ENCODE measurements around the gene RUNX3. TPM values are rescaled to one million over a fixed set of nuclear protein-coding genes. Genes with fewer than 3 reads are reported as not detected.

RUNX3 gene
- polyA plus RNA-seq, 1 of the 3 experiments (the other 2 are of a cell fraction), result not detected

DNA sequence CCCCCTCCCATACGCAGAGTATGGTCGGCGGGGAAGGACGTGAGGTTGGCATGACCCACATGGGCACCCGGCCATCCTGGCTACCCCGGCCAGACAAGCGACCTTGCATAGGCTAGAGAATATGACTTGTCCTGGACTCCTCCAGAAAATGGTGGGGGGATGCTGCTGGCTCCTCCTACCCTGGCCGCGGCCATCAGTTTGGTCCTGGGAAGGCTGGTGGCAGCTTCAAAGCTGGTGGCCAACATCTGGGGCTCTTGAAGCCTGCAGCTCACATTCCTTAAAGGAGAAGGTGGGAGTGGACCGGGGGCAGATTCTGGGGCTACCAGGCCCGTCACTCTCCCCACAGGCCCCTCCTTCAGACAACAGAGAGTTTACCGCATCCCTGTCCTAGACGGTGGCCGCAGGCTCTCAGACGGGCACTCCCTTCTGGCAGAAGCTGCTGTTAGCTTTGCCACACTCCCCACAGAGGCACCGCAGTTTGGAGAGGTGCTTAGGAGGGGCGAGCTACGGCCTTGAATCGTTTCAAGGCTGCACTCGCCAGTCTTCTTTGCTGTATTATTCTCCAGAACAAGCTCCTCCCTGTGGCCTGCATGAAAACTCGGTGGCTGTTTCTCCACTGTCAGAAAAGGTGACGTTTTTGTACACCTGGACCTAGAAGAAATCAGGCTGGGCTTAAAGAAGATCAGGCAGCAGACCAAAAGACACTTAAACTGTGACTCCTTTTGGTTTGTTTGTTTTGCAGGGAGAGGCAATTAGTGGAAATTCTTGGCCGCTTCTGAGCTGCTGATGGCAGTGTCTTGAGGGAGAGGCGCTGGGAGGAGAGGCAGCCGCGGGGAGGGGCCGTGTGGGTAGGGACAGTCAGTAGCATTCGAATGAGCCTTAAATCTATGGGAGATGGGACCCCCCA, 68.0 kb downstream of the RUNX3 start:
- 74% methylated on average over 28 of the region's 28 CpGs for WGBS (ENCODE audit: low lambda C conversion rate)
- DNase-seq, result no peak
- no peak for TF ChIP-seq POLR2AphosphoS5 (IDR thresholded peaks at IDR 0.05; ENCODE audit: low read depth, low read length)
- TF ChIP-seq EZH2phosphoT487 (IDR thresholded peaks at IDR 0.05; ENCODE audit: borderline replicate concordance, low read depth), result no peak
- TF ChIP-seq, protein P1, sequence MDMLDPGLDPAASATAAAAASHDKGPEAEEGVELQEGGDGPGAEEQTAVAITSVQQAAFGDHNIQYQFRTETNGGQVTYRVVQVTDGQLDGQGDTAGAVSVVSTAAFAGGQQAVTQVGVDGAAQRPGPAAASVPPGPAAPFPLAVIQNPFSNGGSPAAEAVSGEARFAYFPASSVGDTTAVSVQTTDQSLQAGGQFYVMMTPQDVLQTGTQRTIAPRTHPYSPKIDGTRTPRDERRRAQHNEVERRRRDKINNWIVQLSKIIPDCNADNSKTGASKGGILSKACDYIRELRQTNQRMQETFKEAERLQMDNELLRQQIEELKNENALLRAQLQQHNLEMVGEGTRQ (IDR thresholded peaks at IDR 0.05; ENCODE audit: borderline replicate concordance, low read depth, low read length), result no peak
- TF ChIP-seq MXI1 (IDR thresholded peaks at IDR 0.05; ENCODE audit: low read depth, low read length), result no peak
- no peak for TF ChIP-seq SIN3A (IDR thresholded peaks at IDR 0.05; ENCODE audit: borderline replicate concordance, low read depth, low read length)
- TF ChIP-seq YY1 (IDR thresholded peaks at IDR 0.05; ENCODE audit: low read depth), result no peak
- no peak for TF ChIP-seq FOXJ3 (CRISPR knock-in tag; IDR thresholded peaks at IDR 0.05)
- no peak for TF ChIP-seq RCOR1 (IDR thresholded peaks at IDR 0.05; ENCODE audit: low read length)
- TF ChIP-seq EP300 (IDR thresholded peaks at IDR 0.05; ENCODE audit: borderline replicate concordance in 1 of 2, low read depth in 1 of 2, low read length in 1 of 2), result no peak
- TF ChIP-seq, protein P2, sequence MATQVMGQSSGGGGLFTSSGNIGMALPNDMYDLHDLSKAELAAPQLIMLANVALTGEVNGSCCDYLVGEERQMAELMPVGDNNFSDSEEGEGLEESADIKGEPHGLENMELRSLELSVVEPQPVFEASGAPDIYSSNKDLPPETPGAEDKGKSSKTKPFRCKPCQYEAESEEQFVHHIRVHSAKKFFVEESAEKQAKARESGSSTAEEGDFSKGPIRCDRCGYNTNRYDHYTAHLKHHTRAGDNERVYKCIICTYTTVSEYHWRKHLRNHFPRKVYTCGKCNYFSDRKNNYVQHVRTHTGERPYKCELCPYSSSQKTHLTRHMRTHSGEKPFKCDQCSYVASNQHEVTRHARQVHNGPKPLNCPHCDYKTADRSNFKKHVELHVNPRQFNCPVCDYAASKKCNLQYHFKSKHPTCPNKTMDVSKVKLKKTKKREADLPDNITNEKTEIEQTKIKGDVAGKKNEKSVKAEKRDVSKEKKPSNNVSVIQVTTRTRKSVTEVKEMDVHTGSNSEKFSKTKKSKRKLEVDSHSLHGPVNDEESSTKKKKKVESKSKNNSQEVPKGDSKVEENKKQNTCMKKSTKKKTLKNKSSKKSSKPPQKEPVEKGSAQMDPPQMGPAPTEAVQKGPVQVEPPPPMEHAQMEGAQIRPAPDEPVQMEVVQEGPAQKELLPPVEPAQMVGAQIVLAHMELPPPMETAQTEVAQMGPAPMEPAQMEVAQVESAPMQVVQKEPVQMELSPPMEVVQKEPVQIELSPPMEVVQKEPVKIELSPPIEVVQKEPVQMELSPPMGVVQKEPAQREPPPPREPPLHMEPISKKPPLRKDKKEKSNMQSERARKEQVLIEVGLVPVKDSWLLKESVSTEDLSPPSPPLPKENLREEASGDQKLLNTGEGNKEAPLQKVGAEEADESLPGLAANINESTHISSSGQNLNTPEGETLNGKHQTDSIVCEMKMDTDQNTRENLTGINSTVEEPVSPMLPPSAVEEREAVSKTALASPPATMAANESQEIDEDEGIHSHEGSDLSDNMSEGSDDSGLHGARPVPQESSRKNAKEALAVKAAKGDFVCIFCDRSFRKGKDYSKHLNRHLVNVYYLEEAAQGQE (IDR thresholded peaks at IDR 0.05; ENCODE audit: low read depth, low read length), result no peak
- no peak for TF ChIP-seq ELF1 (IDR thresholded peaks at IDR 0.05)
- no peak for TF ChIP-seq MEF2A (IDR thresholded peaks at IDR 0.05; ENCODE audit: borderline replicate concordance, low read depth)
- no peak for TF ChIP-seq CTCF (IDR thresholded peaks at IDR 0.05)
- TF ChIP-seq ZBTB33 (IDR thresholded peaks at IDR 0.05; ENCODE audit: borderline replicate concordance, low read depth), result no peak
- no peak for TF ChIP-seq NFIC (IDR thresholded peaks at IDR 0.05; ENCODE audit: borderline replicate concordance)
- no peak for TF ChIP-seq TAF1 (IDR thresholded peaks at IDR 0.05; ENCODE audit: borderline replicate concordance, low read depth, low read length)
- TF ChIP-seq RXRA (IDR thresholded peaks at IDR 0.05; ENCODE audit: borderline replicate concordance, low read depth), result no peak
- TF ChIP-seq TEAD4 (IDR thresholded peaks at IDR 0.05; ENCODE audit: borderline replicate concordance, insufficient read depth), result no peak
- H3K9ac ChIP-seq, result no peak overlapping the region
- H4K20me1 ChIP-seq (ENCODE audit: insufficient read depth), result no peaks in the 10 kb centered on the region
- no peaks in the 10 kb centered on the region for H3K9me3 ChIP-seq
- no peaks in the 10 kb centered on the region for H3K9me2 ChIP-seq
- POLR2A ChIA-PET, result no interaction called here
- H3K4me1 ChIP-seq (ENCODE audit: control insufficient read depth in 1 of 2, insufficient read depth in 2 of 2, low read depth in 1 of 2, low read length in 1 of 2), result no peaks in the 10 kb centered on the region
- no peak overlapping the region for H2AFZ ChIP-seq (ENCODE audit: low read depth)
- no peaks in the 10 kb centered on the region for H3K79me2 ChIP-seq (ENCODE audit: insufficient read depth)
- H3K27ac ChIP-seq (ENCODE audit: low read depth in 2 of 2, low read length in 1 of 2), result no peak overlapping the region
- no peaks in the 10 kb centered on the region for H3K27me3 ChIP-seq (ENCODE audit: insufficient read depth)
- H3K4me2 ChIP-seq, result no peak overlapping the region
- H3F3A ChIP-seq (replicated peaks; ENCODE audit: insufficient read depth), result no peaks in the 10 kb centered on the region
- H3K4me3 ChIP-seq (ENCODE audit: low read depth in 2 of 2, low read length in 1 of 2), result no peak overlapping the region
- H3K36me3 ChIP-seq (replicated peaks in 1 of 2; ENCODE audit: control insufficient read depth in 1 of 2, insufficient read depth in 2 of 2, low read length in 1 of 2), result no peaks in the 10 kb centered on the region
- CTCF ChIA-PET, result interaction anchor here (1.1 to 2.8 kb wide), 3 partner anchors 9 to 186 kb away, joined by 3 to 13 read pairs (median 3); no protein-coding TSS in a partner anchor
